ENCODE measurements around the gene HS6ST2.
A peak's percentile ranks its signal among the peaks of the same experiment; 100 is the strongest.

HS6ST2 gene

DNA sequence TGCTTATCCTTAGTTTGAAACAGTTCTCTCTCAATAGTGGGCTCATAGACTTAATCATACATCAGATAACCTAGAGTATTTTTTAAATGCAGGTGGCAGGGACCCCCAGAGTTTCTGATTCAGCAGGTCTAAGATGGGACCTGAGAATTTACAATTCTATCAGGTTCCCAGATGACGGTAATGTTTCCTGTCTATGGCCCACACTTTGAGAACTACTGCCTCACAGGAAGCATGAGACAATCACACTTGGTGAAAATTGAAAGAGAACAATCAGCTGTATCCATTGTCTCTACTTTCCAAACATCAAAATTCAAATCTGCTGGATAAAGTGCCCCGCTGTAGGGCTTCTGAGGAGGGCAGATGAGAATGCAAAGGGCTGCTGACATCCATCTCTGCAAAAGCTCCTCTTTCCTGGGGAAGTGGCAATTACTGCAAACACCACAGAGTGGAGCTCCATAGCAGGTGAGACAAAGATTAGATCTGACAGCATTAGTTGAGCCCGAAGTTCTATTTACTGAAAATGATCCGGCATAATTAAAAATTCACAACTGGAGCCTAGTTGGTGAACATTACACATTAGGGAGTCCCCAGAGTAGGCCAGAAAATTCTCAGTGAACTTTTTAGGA lies 281.8 kb downstream of the HS6ST2 start:
- no peaks in the 10 kb centered on the region for H3K79me2 ChIP-seq (ENCODE audit: low read length)
- no peaks in the 10 kb centered on the region for H3K36me3 ChIP-seq (replicated peaks; ENCODE audit: insufficient read depth, low read length)
- H2AFZ ChIP-seq (ENCODE audit: low read length) = no peak overlapping the region
- no peaks in the 10 kb centered on the region for H3K27me3 ChIP-seq (replicated peaks; ENCODE audit: insufficient read depth, low read length)
- no peaks in the 10 kb centered on the region for H3K4me1 ChIP-seq (ENCODE audit: low read length)
- TF ChIP-seq CTCF (IDR thresholded peaks at IDR 0.05; ENCODE audit: low read length) (peak; percentile 40), EZH2 (optimal IDR thresholded peaks at IDR 0.05; ENCODE audit: low read depth, low read length) (no peak)
- peak overlapping the region; percentile 25; the same call in 1 of the 2 replicates for H3K4me2 ChIP-seq (ENCODE audit: low read depth, low read length)
- no peak overlapping the region for H3K27ac ChIP-seq (ENCODE audit: low read length)
- H3F3A ChIP-seq (ENCODE audit: insufficient read depth, low read length) = no peaks in the 10 kb centered on the region
- H3K9ac ChIP-seq (ENCODE audit: low read length) = no peak overlapping the region
- no peaks in the 10 kb centered on the region for H3K9me3 ChIP-seq (replicated peaks; ENCODE audit: insufficient read depth, low read length)
- peak; percentile 30 for DNase-seq
- H4K20me1 ChIP-seq (ENCODE audit: insufficient read depth, low read length) = no peaks in the 10 kb centered on the region
- no peak overlapping the region for H3K4me3 ChIP-seq (ENCODE audit: low read length)
- no peaks in the 10 kb centered on the region for H3K9me2 ChIP-seq (replicated peaks; ENCODE audit: insufficient read depth, low read length)

DNA sequence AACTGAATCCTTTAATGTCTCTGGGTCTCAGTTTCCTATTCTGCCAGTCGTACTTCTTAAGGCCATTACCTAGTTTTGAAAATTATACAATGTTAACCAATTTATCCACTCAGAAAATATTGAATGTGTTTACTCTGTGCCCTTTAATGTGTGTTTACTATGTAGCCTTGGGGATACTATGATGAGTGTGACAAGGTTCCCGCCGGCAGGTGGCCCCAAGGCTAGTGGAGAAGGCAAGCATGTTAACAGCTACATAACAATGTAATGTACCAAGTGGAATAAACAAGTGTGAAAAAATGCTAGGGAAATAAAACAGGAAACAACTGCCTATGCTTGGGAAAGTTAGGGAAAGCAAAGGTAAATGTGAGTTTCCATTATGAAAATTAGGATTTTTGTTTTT lies 282.3 kb downstream of the HS6ST2 start:
- no peak overlapping the region for H3K4me3 ChIP-seq (ENCODE audit: low read length)
- no peaks in the 10 kb centered on the region for H3F3A ChIP-seq (ENCODE audit: insufficient read depth, low read length)
- no peaks in the 10 kb centered on the region for H3K36me3 ChIP-seq (replicated peaks; ENCODE audit: insufficient read depth, low read length)
- no peak overlapping the region for H2AFZ ChIP-seq (ENCODE audit: low read length)
- H3K27ac ChIP-seq (ENCODE audit: low read length) = no peak overlapping the region
- H4K20me1 ChIP-seq (ENCODE audit: insufficient read depth, low read length) = no peaks in the 10 kb centered on the region
- no peak overlapping the region for H3K4me2 ChIP-seq (ENCODE audit: low read depth, low read length)
- TF ChIP-seq CTCF (IDR thresholded peaks at IDR 0.05; ENCODE audit: low read length) (no peak), EZH2 (optimal IDR thresholded peaks at IDR 0.05; ENCODE audit: low read depth, low read length) (no peak), EZH2phosphoT487 (IDR thresholded peaks at IDR 0.05; ENCODE audit: low read length) (no peak)
- DNase-seq = no peak
- H3K9ac ChIP-seq (ENCODE audit: low read length) = no peak overlapping the region
- H3K79me2 ChIP-seq (ENCODE audit: low read length) = no peaks in the 10 kb centered on the region
- no peaks in the 10 kb centered on the region for H3K9me3 ChIP-seq (replicated peaks; ENCODE audit: insufficient read depth, low read length)
- H3K9me2 ChIP-seq (replicated peaks; ENCODE audit: insufficient read depth, low read length) = no peaks in the 10 kb centered on the region
- no peaks in the 10 kb centered on the region for H3K4me1 ChIP-seq (ENCODE audit: low read length)
- no peaks in the 10 kb centered on the region for H3K27me3 ChIP-seq (replicated peaks; ENCODE audit: insufficient read depth, low read length)

GRCh38 chrX:132673331-132673730 lies 285.1 kb downstream of the HS6ST2 start:
- no peak for TF ChIP-seq EZH2 (optimal IDR thresholded peaks at IDR 0.05; ENCODE audit: low read depth, low read length)
- no peak for TF ChIP-seq CTCF (IDR thresholded peaks at IDR 0.05; ENCODE audit: low read length)
- no peak for TF ChIP-seq EZH2phosphoT487 (IDR thresholded peaks at IDR 0.05; ENCODE audit: low read length)
- Histone ChIP-seq H3K4me2 (ENCODE audit: low read depth, low read length) (no peak overlapping the region), H2AFZ (ENCODE audit: low read length) (no peak overlapping the region), H3K27ac (ENCODE audit: low read length) (no peak overlapping the region), H3K36me3 (replicated peaks; ENCODE audit: insufficient read depth, low read length) (no peaks in the 10 kb centered on the region), H3K9me3 (replicated peaks; ENCODE audit: insufficient read depth, low read length) (no peaks in the 10 kb centered on the region), H3F3A (ENCODE audit: insufficient read depth, low read length) (no peaks in the 10 kb centered on the region), H3K4me3 (ENCODE audit: low read length) (no peak overlapping the region), H3K27me3 (replicated peaks; ENCODE audit: insufficient read depth, low read length) (no peaks in the 10 kb centered on the region), H3K9ac (ENCODE audit: low read length) (no peak overlapping the region), H3K4me1 (ENCODE audit: low read length) (no peaks in the 10 kb centered on the region), H3K79me2 (ENCODE audit: low read length) (no peaks in the 10 kb centered on the region), H4K20me1 (ENCODE audit: insufficient read depth, low read length) (no peaks in the 10 kb centered on the region), H3K9me2 (replicated peaks; ENCODE audit: insufficient read depth, low read length) (no peaks in the 10 kb centered on the region)
- DNase-seq = no peak

Data from MM.1S (cell line).